K562 (cell line): ENCODE data around the gene GLYATL3. TPM values are rescaled to one million over a fixed set of nuclear protein-coding genes. Genes with fewer than 3 reads are reported as not detected.

ENCODE experiments used
- AFF4 ChIP-seq: sonication (generic); formaldehyde crosslinking; IDR thresholded peaks from 2 replicates; pipeline ENCODE4 v1.8.0; 2023; ENCODE audit warnings: mild to moderate bottlenecking, missing genetic modification reagents
- ARID1B ChIP-seq: fragments of 450-650 bp; IDR thresholded peaks from 2 replicates; pipeline ENCODE4 v1.6.1; 2016; ENCODE audit warnings: antibody characterized with exemption, mild to moderate bottlenecking, inconsistent platforms
- ASH1L ChIP-seq: fragments of 450-650 bp; IDR thresholded peaks from 2 replicates; pipeline ENCODE4 v1.6.1; 2018; ENCODE audit warnings: borderline replicate concordance, mild to moderate bottlenecking, low read depth; ENCODE audit not compliant: partially characterized antibody
- CBX8 ChIP-seq: fragments of 200-600 bp; sonication (generic); IDR thresholded peaks from 2 replicates; pipeline ENCODE4 v1.6.1; 2012; ENCODE audit warnings: borderline replicate concordance, mixed run types, low read depth, mild to moderate bottlenecking, moderate library complexity, mixed read lengths, low read length, control low read depth, inconsistent platforms; ENCODE audit not compliant: poor library complexity, severe bottlenecking; ENCODE audit errors: extremely low read depth
- CC2D1A ChIP-seq: fragments of 450-650 bp; IDR thresholded peaks from 2 replicates; pipeline ENCODE4 v1.6.1; 2017; ENCODE audit warnings: mild to moderate bottlenecking
- CTCFL ChIP-seq: IDR thresholded peaks from 2 replicates; pipeline ENCODE4 v1.6.1; 2011; ENCODE audit warnings: borderline replicate concordance, low read depth, mild to moderate bottlenecking, moderate library complexity, low read length; ENCODE audit not compliant: insufficient read depth, poor library complexity, severe bottlenecking
- EWSR1 ChIP-seq: fragments of 450-650 bp; IDR thresholded peaks from 2 replicates; pipeline ENCODE4 v1.6.1; 2018; ENCODE audit warnings: borderline replicate concordance, mild to moderate bottlenecking, low read depth, moderate library complexity; ENCODE audit not compliant: partially characterized antibody
- FOSL1 ChIP-seq: fragments of 200-800 bp; sonication (Bioruptor generic); conservative IDR thresholded peaks from 2 replicates; pipeline ENCODE4 v1.6.1; 2016; ENCODE audit warnings: missing genetic modification characterization, missing compliant biosample characterization
- HDAC2 ChIP-seq: fragments of 450-650 bp; IDR thresholded peaks from 2 replicates; pipeline ENCODE4 v1.6.1; 2016; ENCODE audit warnings: mild to moderate bottlenecking
- HDAC3 ChIP-seq: fragments of 450-650 bp; IDR thresholded peaks from 2 replicates; pipeline ENCODE4 v1.6.1; 2018; ENCODE audit warnings: borderline replicate concordance, mild to moderate bottlenecking, moderate library complexity; ENCODE audit not compliant: partially characterized antibody
- HIVEP1 ChIP-seq: fragments of 250-450 bp; sonication (Bioruptor Pico); IDR thresholded peaks from 2 replicates; pipeline ENCODE4 v1.4.0; 2020; ENCODE audit warnings: mild to moderate bottlenecking
- MAFG ChIP-seq: fragments of 450-650 bp; conservative IDR thresholded peaks from 2 replicates; pipeline ENCODE4 v1.6.1; 2016; ENCODE audit warnings: missing genetic modification characterization, missing compliant biosample characterization
- MCM7 ChIP-seq, 2 experiments: fragments of 450-650 bp; IDR thresholded peaks; 2 replicates each; pipeline ENCODE4 v1.6.1; 2016 to 2018
- PML ChIP-seq: IDR thresholded peaks from 2 replicates; pipeline ENCODE4 v1.6.1; 2012; ENCODE audit warnings: low read length, inconsistent platforms
- RBM15 ChIP-seq: fragments of 200-400 bp; formaldehyde crosslinking; IDR thresholded peaks from 2 replicates; pipeline ENCODE4 v1.6.1; 2018; ENCODE audit warnings: mild to moderate bottlenecking, low read length, moderate library complexity; ENCODE audit not compliant: insufficient read depth
- RFX7 ChIP-seq: fragments of 250-450 bp; sonication (Bioruptor Pico); IDR thresholded peaks from 2 replicates; pipeline ENCODE4 v1.5.1; 2021; ENCODE audit warnings: mild to moderate bottlenecking
- SMARCE1 ChIP-seq: fragments of 450-650 bp; IDR thresholded peaks from 2 replicates; pipeline ENCODE4 v1.7.1; 2016; ENCODE audit warnings: mild to moderate bottlenecking
- XRCC4 ChIP-seq: IDR thresholded peaks from one replicate; pipeline ENCODE4 v1.6.1; 2011; ENCODE audit not compliant: insufficient read depth, insufficient read length; ENCODE audit errors: extremely low read depth
- ZC3H4 ChIP-seq: sonication (generic); formaldehyde crosslinking; IDR thresholded peaks from 2 replicates; pipeline ENCODE4 v1.9.0; 2021; ENCODE audit warnings: missing genetic modification reagents, borderline replicate concordance
- ZC3H8 ChIP-seq: fragments of 450-650 bp; IDR thresholded peaks from 2 replicates; pipeline ENCODE4 v1.6.1; 2017
- ZNF511 ChIP-seq: sonication (generic); formaldehyde crosslinking; IDR thresholded peaks from 2 replicates; pipeline ENCODE4 v1.8.0; 2022; ENCODE audit warnings: mild to moderate bottlenecking, missing genetic modification reagents
- ZNF551 ChIP-seq: fragments of 250-450 bp; sonication (Bioruptor Pico); IDR thresholded peaks from 2 replicates; pipeline ENCODE4 v1.5.0; 2021; ENCODE audit warnings: mild to moderate bottlenecking, moderate library complexity
- ZNF583 ChIP-seq: fragments of 250-450 bp; sonication (Bioruptor Pico); IDR thresholded peaks from 2 replicates; pipeline ENCODE4 v1.4.0; 2020
- polyA plus RNA-seq, 8 experiments: library from polyadenylated mRNA; depleted of rRNA in 4 of 8; stranded (reverse) in 5 of 8; unstranded in 3 of 8; fragments of >200 nt; fragmentation: Nextera tagmentation in 2 of 8; fragmentation: Illumina TruSeq in 1 of 8; extraction: Ambion mirVana in 2 of 8; extraction: Trizol in 1 of 8; gene quantifications; 2 replicates each; pipeline versions ENCODE4 v1.2.1 to v1.2.3, GENCODE V29; 2011 to 2014; ENCODE audit warnings: inconsistent platforms in 1 of 8, missing spikeins in 1 of 8
- total RNA-seq, 7 experiments: library from RNA; depleted of rRNA in 6 of 7; stranded (reverse); fragments of >200 nt in 6 of 7; fragmentation: Illumina TruSeq in 2 of 7; extraction: Trizol in 2 of 7; gene quantifications; 2 replicates each; pipeline versions ENCODE4 v1.2.1 to v1.2.3, GENCODE V29; 2011 to 2021; ENCODE audit warnings: low replicate concordance in 1 of 7

GLYATL3 gene
- total and polyA plus RNA-seq, 9 of the 15 experiments (the other 6 are each of a cell fraction or from before 2014, with no cell fraction given) = not detected

DNA sequence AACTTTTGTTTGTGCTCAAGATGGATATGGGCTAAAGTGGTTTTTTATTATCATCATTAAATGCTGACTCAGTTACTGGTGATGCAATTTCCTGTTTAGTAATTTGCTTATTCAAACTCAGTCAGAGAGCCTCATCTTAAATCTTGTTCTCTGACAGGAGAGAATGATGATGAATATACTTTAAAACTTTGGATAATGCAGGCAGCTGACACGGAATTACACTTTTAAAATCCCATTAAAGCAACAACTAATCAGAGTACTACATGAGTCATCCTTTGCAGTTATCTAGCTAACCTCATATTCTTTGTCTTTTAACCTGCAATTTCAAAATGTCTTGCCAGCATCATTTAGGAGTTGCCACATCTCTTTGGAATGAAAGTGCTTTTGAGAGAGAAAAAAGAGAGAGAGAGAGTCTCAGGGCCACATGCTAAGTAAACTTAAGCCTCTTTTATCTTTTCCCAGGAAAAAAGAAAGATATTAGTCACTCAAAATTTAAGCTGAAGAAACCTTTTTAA lies 41.5 kb downstream of the GLYATL3 start (continued):
- TF ChIP-seq ZC3H4 (CRISPR knock-in tag) (no peak), ZNF583 (no peak), HIVEP1 (CRISPR knock-in tag) (no peak), ZC3H8 (no peak), FOSL1 (tag) (peak; percentile 91), CBX8 (no peak), ZNF511 (no peak), ZNF551 (no peak), CC2D1A (no peak), MCM7 (IDR thresholded peaks at IDR 0.05) (no peak), HDAC2 (no peak), HDAC3 (peak; percentile 53), ARID1B (peak; percentile 74), AFF4 (CRISPR knock-in tag) (no peak), EWSR1 (no peak), RBM15 (no peak), ASH1L (no peak), CTCFL (no peak), PML (no peak), MAFG (peak; percentile 97), RFX7 (CRISPR knock-in tag) (no peak), XRCC4 (no peak), SMARCE1 (peak; percentile 65; the same call in 1 of the 2 replicates)
